ENCODE measurements around the gene AGAP1. TPM values are rescaled to one million over a fixed set of nuclear protein-coding genes. Genes with fewer than 3 reads are reported as not detected.
"Not testable (repeated sequence)": the region's sequence is repeated elsewhere in the genome, so short reads cannot be mapped to it uniquely, and the experiment has no call there.

Gene AGAP1
- total RNA-seq, 1 donor from 2014 or later = 22.3 TPM

- DNase-seq (ENCODE audit: extremely low read depth, low read depth, low spot score) = no peak
Measured at GRCh38 chr2:235945608-235946140, 451.8 kb downstream of the AGAP1 start.

GRCh38 chr2:235946590-235946989 lies 452.7 kb downstream of the AGAP1 start:
- no peak for DNase-seq (ENCODE audit: extremely low read depth, low read depth, low spot score)

GRCh38 chr2:235947055-235947454 lies 453.2 kb downstream of the AGAP1 start:
- not testable (repeated sequence) for DNase-seq (ENCODE audit: extremely low read depth, low read depth, low spot score)

- no peak for DNase-seq (ENCODE audit: extremely low read depth, low read depth, low spot score)
Measured at GRCh38 chr2:235949567-235950472, 456.0 kb downstream of the AGAP1 start.

- DNase-seq (ENCODE audit: extremely low read depth, low read depth, low spot score) = no peak
Measured at GRCh38 chr2:235950473-235950809, 456.6 kb downstream of the AGAP1 start.

GRCh38 chr2:235951493-235951892 lies 457.6 kb downstream of the AGAP1 start:
- DNase-seq (ENCODE audit: extremely low read depth, low read depth, low spot score) = no peak

- DNase-seq (ENCODE audit: extremely low read depth, low read depth, low spot score) = no peak
Measured at GRCh38 chr2:235951982-235952381, 458.1 kb downstream of the AGAP1 start.

GRCh38 chr2:235952714-235953113 lies 458.9 kb downstream of the AGAP1 start:
- DNase-seq (ENCODE audit: extremely low read depth, low read depth, low spot score) = no peak

- no peak for DNase-seq (ENCODE audit: extremely low read depth, low read depth, low spot score)
Measured at GRCh38 chr2:235954281-235954680, 460.4 kb downstream of the AGAP1 start.

- DNase-seq (ENCODE audit: extremely low read depth, low read depth, low spot score) = no peak
Measured at GRCh38 chr2:235954888-235955480, 461.1 kb downstream of the AGAP1 start.

GRCh38 chr2:235955664-235956063 lies 461.8 kb downstream of the AGAP1 start:
- DNase-seq (ENCODE audit: extremely low read depth, low read depth, low spot score) = no peak

GRCh38 chr2:235956281-235956970 lies 462.6 kb downstream of the AGAP1 start:
- no peak for DNase-seq (ENCODE audit: extremely low read depth, low read depth, low spot score)

- DNase-seq (ENCODE audit: extremely low read depth, low read depth, low spot score) = no peak
Measured at GRCh38 chr2:235957251-235957650, 463.4 kb downstream of the AGAP1 start.

GRCh38 chr2:235958221-235958930 lies 464.5 kb downstream of the AGAP1 start:
- DNase-seq (ENCODE audit: extremely low read depth, low read depth, low spot score) = no peak

- no peak for DNase-seq (ENCODE audit: extremely low read depth, low read depth, low spot score)
Measured at GRCh38 chr2:235958931-235959410, 465.1 kb downstream of the AGAP1 start.

- no peak for DNase-seq (ENCODE audit: extremely low read depth, low read depth, low spot score)
Measured at GRCh38 chr2:235960011-235960715, 466.3 kb downstream of the AGAP1 start.

- no peak for DNase-seq (ENCODE audit: extremely low read depth, low read depth, low spot score)
Measured at GRCh38 chr2:235960716-235961640, 467.1 kb downstream of the AGAP1 start.

- no peak for DNase-seq (ENCODE audit: extremely low read depth, low read depth, low spot score)
Measured at GRCh38 chr2:235961711-235962110, 467.9 kb downstream of the AGAP1 start.

Data from glomerular endothelial cell (primary cell).